Breast epithelium (tissue), 3 donors: Measurements from ENCODE around the gene PGGT1B.

Experiments used
- CTCF ChIP-seq, 3 donors: fragments of 450-650 bp; IDR thresholded peaks; one replicate each; pipeline ENCODE4 v1.5.1; 2016 to 2017; ENCODE audit warnings: antibody characterized with exemption in 3 of 3, mild to moderate bottlenecking in 3 of 3, moderate library complexity in 3 of 3
- POLR2A ChIP-seq: fragments of 450-650 bp; IDR thresholded peaks from one replicate; pipeline ENCODE4 v1.6.1; 2016; ENCODE audit warnings: antibody characterized with exemption, mild to moderate bottlenecking, moderate library complexity

- TF ChIP-seq CTCF (IDR thresholded peaks at IDR 0.05): no peak
- no peak for TF ChIP-seq POLR2A
Observed at GRCh38 chr5:115284021-115284420, 21.3 kb upstream of the PGGT1B start.
